Left renal pelvis (tissue), 4 donors: Measurements from ENCODE around the gene MEIOSIN. TPM values are rescaled to one million over a fixed set of nuclear protein-coding genes. Genes with fewer than 3 reads are reported as not detected.
"Not testable (repeated sequence)": the region's sequence is repeated elsewhere in the genome, so short reads cannot be mapped to it uniquely, and the experiment has no call there.

Source experiments
- DNase-seq, 4 donors: peaks; one replicate each; pipeline ENCODE4 v3.0.0-alpha.2; 2013; ENCODE audit warnings: low read depth in 4 of 4, low spot score in 3 of 4
- polyA plus RNA-seq, 4 donors: library from polyadenylated mRNA; unstranded; fragments of 120-200 nt; gene quantifications; one replicate each; pipeline ENCODE4 v1.2.1, GENCODE V29; 2013; ENCODE audit not compliant: insufficient read length in 4 of 4

Gene MEIOSIN
- polyA plus RNA-seq, 4 donors = not detected

- no peak for DNase-seq
Measured at GRCh38 chr19:45793178-45793564, 59.9 kb downstream of the MEIOSIN start.

GRCh38 chr19:45793876-45794275, 60.6 kb downstream of the MEIOSIN start:
- no peak for DNase-seq

- no peak for DNase-seq
Measured at GRCh38 chr19:45794627-45795026, 61.4 kb downstream of the MEIOSIN start.

GRCh38 chr19:45798995-45799517, 65.8 kb downstream of the MEIOSIN start:
- peak in 3 of 4 donors; percentile 51 to 66 (median 52) for DNase-seq

GRCh38 chr19:45799541-45799940, 66.3 kb downstream of the MEIOSIN start:
- not testable (repeated sequence) for DNase-seq

- no peak for DNase-seq
Measured at GRCh38 chr19:45800070-45800553, 66.9 kb downstream of the MEIOSIN start.

- no peak for DNase-seq
Measured at GRCh38 chr19:45801603-45802175, 68.5 kb downstream of the MEIOSIN start.

GRCh38 chr19:45804140-45804958, 71.1 kb downstream of the MEIOSIN start:
- no peak for DNase-seq

- no peak for DNase-seq
Measured at GRCh38 chr19:45804959-45805230, 71.7 kb downstream of the MEIOSIN start.

GRCh38 chr19:45805719-45806118, 72.5 kb downstream of the MEIOSIN start:
- no peak for DNase-seq

- no peak for DNase-seq
Measured at GRCh38 chr19:45809643-45810159, 76.5 kb downstream of the MEIOSIN start.

GRCh38 chr19:45812297-45812696, 79.1 kb downstream of the MEIOSIN start:
- no peak for DNase-seq

Other genes with a start within 250 kb of the MEIOSIN start
- 10 to 100 TPM in 1 of 4 donors, 1 to 10 TPM in 3; 7.3 to 11.7 (median 8.2) TPM for gene RTN2, start 236.4 kb upstream of the MEIOSIN start, polyA plus RNA-seq
- under 1 TPM in 3 of 4 donors, not detected in 1; 0.20 to 0.71 (median 0.56) TPM for gene PPM1N, start 235.0 kb upstream of the MEIOSIN start, polyA plus RNA-seq
- gene VASP, start 226.0 kb upstream of the MEIOSIN start, polyA plus RNA-seq = 10 to 100 TPM; 41.8 to 58.4 (median 53.4) TPM
- gene OPA3, start 148.6 kb upstream of the MEIOSIN start, polyA plus RNA-seq = 10 to 100 TPM in 2 of 4 donors, 1 to 10 TPM in 2; 6.4 to 10.9 (median 10.1) TPM
- 1 to 10 TPM; 2.9 to 5.1 (median 4.3) TPM for gene GPR4, start 131.2 kb upstream of the MEIOSIN start, polyA plus RNA-seq
- gene EML2, start 94.0 kb upstream of the MEIOSIN start, polyA plus RNA-seq = 10 to 100 TPM; 13.8 to 29.3 (median 19.0) TPM
- gene GIPR, start 65.2 kb upstream of the MEIOSIN start, polyA plus RNA-seq = 1 to 10 TPM in 1 of 4 donors, under 1 TPM in 3; 0.33 to 1.2 (median 0.56) TPM
- gene SNRPD2, start 41.5 kb upstream of the MEIOSIN start, polyA plus RNA-seq = 100 to 1,000 TPM; 276 to 346 (median 299) TPM
- gene QPCTL, start 40.8 kb upstream of the MEIOSIN start, polyA plus RNA-seq = 10 to 100 TPM in 1 of 4 donors, 1 to 10 TPM in 3; 4.6 to 12.1 (median 8.0) TPM
- gene FBXO46, start 2.5 kb upstream of the MEIOSIN start, polyA plus RNA-seq = 10 to 100 TPM; 12.4 to 23.2 (median 13.2) TPM
- gene SIX5, start 35.8 kb downstream of the MEIOSIN start, polyA plus RNA-seq = 10 to 100 TPM; 15.9 to 32.4 (median 25.9) TPM
- 10 to 100 TPM; 32.8 to 69.8 (median 48.1) TPM for gene DMPK, start 49.1 kb downstream of the MEIOSIN start, polyA plus RNA-seq
- gene DMWD, start 59.4 kb downstream of the MEIOSIN start, polyA plus RNA-seq = 10 to 100 TPM; 25.4 to 47.1 (median 33.7) TPM
- gene RSPH6A, start 81.9 kb downstream of the MEIOSIN start, polyA plus RNA-seq = not detected
- gene SYMPK, start 129.7 kb downstream of the MEIOSIN start, polyA plus RNA-seq = 10 to 100 TPM; 43.0 to 81.4 (median 55.5) TPM
- gene FOXA3, start 130.9 kb downstream of the MEIOSIN start, polyA plus RNA-seq = under 1 TPM; 0.11 to 0.76 (median 0.31) TPM
- 10 to 100 TPM; 16.4 to 28.2 (median 18.8) TPM for gene IRF2BP1, start 152.7 kb downstream of the MEIOSIN start, polyA plus RNA-seq
- gene MYPOP, start 169.2 kb downstream of the MEIOSIN start, polyA plus RNA-seq = 1 to 10 TPM; 3.5 to 7.6 (median 4.3) TPM
- gene NANOS2, start 181.3 kb downstream of the MEIOSIN start, polyA plus RNA-seq = not detected
- 1 to 10 TPM; 2.8 to 4.8 (median 3.8) TPM for gene NOVA2, start 240.4 kb downstream of the MEIOSIN start, polyA plus RNA-seq